ENCODE results near the gene EMX2. TPM values are rescaled to one million over a fixed set of nuclear protein-coding genes. Genes with fewer than 3 reads are reported as not detected.

Gene EMX2
- total RNA-seq, 1 experiment from 2014 or later: not detected

DNA sequence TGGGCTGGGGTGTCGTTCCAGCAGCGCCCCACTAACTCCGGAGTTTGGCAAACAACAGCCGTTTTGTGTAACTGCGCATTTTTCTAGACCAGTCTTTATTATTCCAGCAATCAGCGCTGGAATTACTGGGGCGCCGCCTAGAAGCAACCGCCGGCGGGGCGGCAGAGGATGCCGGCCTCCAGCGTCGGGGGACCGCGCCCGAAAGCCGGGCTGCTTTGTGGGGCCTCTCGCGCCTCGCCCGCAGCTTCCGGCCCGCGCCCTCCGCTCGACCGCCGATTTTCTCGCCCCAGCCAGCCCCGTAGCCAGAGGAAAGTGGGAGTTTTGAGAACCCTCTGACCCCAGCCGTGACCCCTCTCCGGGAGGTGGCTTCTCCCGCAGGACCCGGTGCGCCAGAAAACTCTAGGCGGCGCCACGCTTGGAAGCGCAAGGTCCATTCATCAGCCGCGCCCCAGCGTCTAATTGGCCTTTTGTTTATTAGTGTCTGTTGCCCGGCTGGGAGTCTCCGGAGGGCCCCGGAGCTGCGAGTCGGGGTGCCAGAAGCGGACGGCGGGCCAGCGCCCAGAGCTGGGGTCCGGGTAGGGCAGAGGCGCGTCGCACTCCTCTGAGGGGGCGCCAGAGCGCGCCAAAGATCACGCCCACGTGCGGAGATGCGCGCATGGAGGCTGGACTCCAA lies 10.7 kb downstream of the EMX2 start:
- intact Hi-C loops (cut with micrococcal nuclease; ENCODE audit: unreplicated experiment): no loop called here
- Histone ChIP-seq H3K27me3 (replicated peaks; ENCODE audit: insufficient read depth, low read depth, low read length, poor library complexity) (peaks cover 90% of the 10 kb centered on the region), H3K4me1 (ENCODE audit: insufficient read depth, low read length, poor library complexity, severe bottlenecking) (no peaks in the 10 kb centered on the region), H3K9me3 (ENCODE audit: low read depth, low read length, poor library complexity, severe bottlenecking) (no peaks in the 10 kb centered on the region), H3K36me3 (ENCODE audit: insufficient read depth, low read length, poor library complexity, severe bottlenecking) (no peaks in the 10 kb centered on the region), H3K27ac (ENCODE audit: low read depth, low read length, poor library complexity, severe bottlenecking) (no peak overlapping the region), H3K4me3 (ENCODE audit: low read depth, low read length, poor library complexity, severe bottlenecking) (no peak overlapping the region)
- no peak for DNase-seq (ENCODE audit: low spot score)
- ChIA-PET POLR2A (ENCODE audit: low non-redundant PET) (no interaction called here), CTCF (no interaction called here)
- BruUV-seq (replicated peaks): no TSS peak
- TF ChIP-seq, protein P1, sequence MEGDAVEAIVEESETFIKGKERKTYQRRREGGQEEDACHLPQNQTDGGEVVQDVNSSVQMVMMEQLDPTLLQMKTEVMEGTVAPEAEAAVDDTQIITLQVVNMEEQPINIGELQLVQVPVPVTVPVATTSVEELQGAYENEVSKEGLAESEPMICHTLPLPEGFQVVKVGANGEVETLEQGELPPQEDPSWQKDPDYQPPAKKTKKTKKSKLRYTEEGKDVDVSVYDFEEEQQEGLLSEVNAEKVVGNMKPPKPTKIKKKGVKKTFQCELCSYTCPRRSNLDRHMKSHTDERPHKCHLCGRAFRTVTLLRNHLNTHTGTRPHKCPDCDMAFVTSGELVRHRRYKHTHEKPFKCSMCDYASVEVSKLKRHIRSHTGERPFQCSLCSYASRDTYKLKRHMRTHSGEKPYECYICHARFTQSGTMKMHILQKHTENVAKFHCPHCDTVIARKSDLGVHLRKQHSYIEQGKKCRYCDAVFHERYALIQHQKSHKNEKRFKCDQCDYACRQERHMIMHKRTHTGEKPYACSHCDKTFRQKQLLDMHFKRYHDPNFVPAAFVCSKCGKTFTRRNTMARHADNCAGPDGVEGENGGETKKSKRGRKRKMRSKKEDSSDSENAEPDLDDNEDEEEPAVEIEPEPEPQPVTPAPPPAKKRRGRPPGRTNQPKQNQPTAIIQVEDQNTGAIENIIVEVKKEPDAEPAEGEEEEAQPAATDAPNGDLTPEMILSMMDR (conservative IDR thresholded peaks at IDR 0.05; ENCODE audit: low read depth, low read length): peak; percentile 16; the same call in 1 of the 2 replicates
- TF ChIP-seq EZH2 (IDR thresholded peaks at IDR 0.05; ENCODE audit: borderline replicate concordance, low read depth, low read length, poor library complexity, severe bottlenecking): peak; percentile 44

DNA sequence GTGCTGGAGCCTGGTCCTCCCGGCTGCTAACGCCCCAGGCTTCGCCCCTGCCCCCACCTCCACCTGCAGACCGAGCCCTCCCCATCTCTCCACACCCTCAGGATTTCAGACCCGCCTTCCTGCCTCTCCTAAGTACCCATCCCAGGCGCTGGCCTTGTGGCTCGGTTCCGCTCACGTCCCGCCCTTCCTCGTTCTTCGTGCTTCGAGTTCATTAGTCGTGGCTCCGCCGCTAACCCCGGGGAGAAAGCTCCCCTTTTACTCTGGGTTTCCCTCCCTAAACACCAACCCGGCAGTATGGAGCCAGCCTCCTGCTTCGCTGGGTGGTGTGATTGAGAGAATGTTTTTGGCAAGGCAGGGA lies 11.2 kb downstream of the EMX2 start:
- no peak for TF ChIP-seq EZH2 (IDR thresholded peaks at IDR 0.05; ENCODE audit: borderline replicate concordance, low read depth, low read length, poor library complexity, severe bottlenecking)
- TF ChIP-seq, protein P1 (conservative IDR thresholded peaks at IDR 0.05; ENCODE audit: low read depth, low read length): no peak
- no peaks in the 10 kb centered on the region for H3K9me3 ChIP-seq (ENCODE audit: low read depth, low read length, poor library complexity, severe bottlenecking)
- POLR2A ChIA-PET (ENCODE audit: low non-redundant PET): no interaction called here
- no TSS peak for BruUV-seq (replicated peaks)
- no peak for DNase-seq (ENCODE audit: low spot score)
- intact Hi-C loops (cut with micrococcal nuclease; ENCODE audit: unreplicated experiment): no loop called here
- CTCF ChIA-PET: no interaction called here
- H3K27ac ChIP-seq (ENCODE audit: low read depth, low read length, poor library complexity, severe bottlenecking): no peak overlapping the region
- no peak overlapping the region for H3K4me3 ChIP-seq (ENCODE audit: low read depth, low read length, poor library complexity, severe bottlenecking)
- H3K4me1 ChIP-seq (ENCODE audit: insufficient read depth, low read length, poor library complexity, severe bottlenecking): no peaks in the 10 kb centered on the region
- no peaks in the 10 kb centered on the region for H3K36me3 ChIP-seq (ENCODE audit: insufficient read depth, low read length, poor library complexity, severe bottlenecking)
- H3K27me3 ChIP-seq (replicated peaks; ENCODE audit: insufficient read depth, low read depth, low read length, poor library complexity): peaks cover 87% of the 10 kb centered on the region

DNA sequence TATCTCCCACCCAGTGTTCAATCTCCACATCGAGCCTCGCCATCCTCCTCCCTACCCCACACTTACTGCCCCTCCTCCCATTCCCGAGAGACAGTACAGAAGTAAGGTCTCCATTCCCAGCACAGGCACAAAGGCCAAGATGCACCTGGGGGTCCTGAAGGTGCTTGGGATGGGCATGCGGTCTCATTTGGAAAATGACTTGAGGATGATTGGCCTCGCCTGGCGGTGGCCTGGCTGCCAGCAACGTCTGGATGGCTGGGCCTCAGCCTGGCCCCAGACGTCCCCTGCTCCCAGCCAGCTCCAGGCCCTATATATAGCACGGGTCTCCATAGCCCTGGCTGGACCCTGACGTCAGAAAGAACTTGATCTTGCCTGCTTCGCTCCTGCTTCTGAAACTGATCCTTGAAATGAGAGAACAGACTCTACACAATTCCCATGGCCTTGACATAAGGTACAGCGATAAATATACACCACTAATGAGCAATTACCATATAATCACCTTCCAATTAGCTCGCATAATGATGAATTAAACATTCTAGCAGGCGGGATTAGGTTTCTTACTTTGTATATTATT lies 11.8 kb downstream of the EMX2 start:
- DNase-seq (ENCODE audit: low spot score): no peak
- intact Hi-C loops (cut with micrococcal nuclease; ENCODE audit: unreplicated experiment): no loop called here
- ChIA-PET CTCF (no interaction called here), POLR2A (ENCODE audit: low non-redundant PET) (no interaction called here)
- Histone ChIP-seq H3K27ac (ENCODE audit: low read depth, low read length, poor library complexity, severe bottlenecking) (no peak overlapping the region), H3K9me3 (ENCODE audit: low read depth, low read length, poor library complexity, severe bottlenecking) (no peaks in the 10 kb centered on the region), H3K36me3 (ENCODE audit: insufficient read depth, low read length, poor library complexity, severe bottlenecking) (no peaks in the 10 kb centered on the region), H3K4me1 (ENCODE audit: insufficient read depth, low read length, poor library complexity, severe bottlenecking) (no peaks in the 10 kb centered on the region), H3K27me3 (replicated peaks; ENCODE audit: insufficient read depth, low read depth, low read length, poor library complexity) (peaks cover 82% of the 10 kb centered on the region), H3K4me3 (ENCODE audit: low read depth, low read length, poor library complexity, severe bottlenecking) (no peak overlapping the region)
- BruUV-seq (replicated peaks): no TSS peak
- no peak for TF ChIP-seq EZH2 (IDR thresholded peaks at IDR 0.05; ENCODE audit: borderline replicate concordance, low read depth, low read length, poor library complexity, severe bottlenecking)
- TF ChIP-seq, protein P1 (conservative IDR thresholded peaks at IDR 0.05; ENCODE audit: low read depth, low read length): no peak
